ENCODE measurements around the gene TMEM178A.
"Not testable (repeated sequence)": the region's sequence is repeated elsewhere in the genome, so short reads cannot be mapped to it uniquely, and the experiment has no call there.

TMEM178A gene

DNA sequence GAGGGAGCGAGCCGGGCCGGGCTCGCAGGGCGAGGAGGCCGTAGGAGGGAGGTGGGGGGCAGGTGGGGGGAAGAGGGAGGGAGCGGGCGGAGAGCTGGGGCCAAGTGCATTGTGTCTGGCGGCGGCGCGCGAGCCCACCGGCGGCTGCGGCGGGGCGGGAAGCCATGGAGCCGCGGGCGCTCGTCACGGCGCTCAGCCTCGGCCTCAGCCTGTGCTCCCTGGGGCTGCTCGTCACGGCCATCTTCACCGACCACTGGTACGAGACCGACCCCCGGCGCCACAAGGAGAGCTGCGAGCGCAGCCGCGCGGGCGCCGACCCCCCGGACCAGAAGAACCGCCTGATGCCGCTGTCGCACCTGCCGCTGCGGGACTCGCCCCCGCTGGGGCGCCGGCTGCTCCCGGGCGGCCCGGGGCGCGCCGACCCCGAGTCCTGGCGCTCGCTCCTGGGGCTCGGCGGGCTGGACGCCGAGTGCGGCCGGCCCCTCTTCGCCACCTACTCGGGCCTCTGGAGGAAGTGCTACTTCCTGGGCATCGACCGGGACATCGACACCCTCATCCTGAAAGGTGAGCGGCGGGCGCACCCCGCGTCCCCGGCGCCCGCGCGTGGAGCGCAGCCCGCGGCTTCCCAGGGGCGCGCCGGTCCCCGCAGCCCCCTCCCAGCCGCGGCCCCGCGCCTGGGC is at the start of gene TMEM178A:
TMEM178A (plus strand) TSS at position 107 of the 680 bp plus-strand sequence; CDS start at position 165, 58 bp downstream.
- Mint-ChIP-seq H3K9me3 (no peaks in the 10 kb centered on the region), H3K4me1 (peaks cover 8% of the 10 kb centered on the region), H3K4me3 (peak within 1 kb of the TSS; percentile 76), H3K36me3 (ENCODE audit: low read depth) (no peaks in the 10 kb centered on the region), H3K27ac (no peak within 1 kb of the TSS), H3K27me3 (peaks cover 62% of the 10 kb centered on the region)
- ATAC-seq (peak; percentile 29), DNase-seq (peak; percentile 12)

DNA sequence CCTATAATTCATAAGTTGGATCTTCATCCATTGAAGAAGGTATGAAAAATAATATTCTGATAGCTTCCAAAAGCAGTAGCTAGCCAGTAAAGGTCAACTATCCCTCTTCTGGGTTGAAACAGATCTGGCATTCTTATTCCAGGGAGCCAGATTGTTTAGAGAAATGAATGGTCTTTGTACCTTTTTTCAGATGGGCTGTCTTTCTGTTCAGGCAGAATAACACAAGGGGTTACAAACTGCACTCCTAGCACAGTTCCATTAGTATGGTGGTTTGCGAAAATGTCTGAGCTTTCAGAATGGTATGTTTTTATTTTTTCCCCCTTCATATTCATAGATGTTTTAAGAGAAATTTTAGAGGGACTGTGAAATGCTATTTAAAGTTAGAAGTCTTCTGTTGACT is 47.5 kb upstream of the TMEM178A start:
- no peak overlapping the region for H3K27ac Mint-ChIP-seq
- peaks cover 6% of the 10 kb centered on the region for H3K4me1 Mint-ChIP-seq
- DNase-seq (no peak), ATAC-seq (no peak)
- H3K36me3 Mint-ChIP-seq (ENCODE audit: low read depth) = no peaks in the 10 kb centered on the region
- H3K4me3 Mint-ChIP-seq = no peak overlapping the region
- no peaks in the 10 kb centered on the region for H3K9me3 Mint-ChIP-seq
- H3K27me3 Mint-ChIP-seq = peaks cover 18% of the 10 kb centered on the region

GRCh38 chr2:39618736-39619135 is 47.0 kb upstream of the TMEM178A start:
- H3K27ac Mint-ChIP-seq = no peak overlapping the region

DNA sequence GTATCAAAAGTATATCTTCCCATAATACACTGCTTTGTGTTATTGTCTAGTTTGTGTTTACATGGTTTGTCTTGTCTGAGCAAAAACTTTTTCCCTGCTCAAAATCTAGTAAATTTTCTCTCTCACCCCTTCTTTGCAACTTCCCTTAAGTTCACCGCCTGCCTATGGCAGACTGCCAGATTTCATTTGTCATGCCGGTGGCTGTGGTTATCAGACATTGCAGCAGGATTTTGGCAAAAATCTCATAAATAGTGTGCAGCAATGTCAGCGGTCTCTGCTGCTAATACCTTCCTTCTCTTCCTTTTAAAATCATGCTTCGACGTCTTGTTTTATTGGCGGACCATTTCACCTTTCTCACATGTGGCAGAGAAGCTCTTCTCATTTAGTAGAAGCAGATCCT is 45.6 kb upstream of the TMEM178A start:
- H3K27me3 Mint-ChIP-seq = peaks cover 15% of the 10 kb centered on the region
- H3K9me3 Mint-ChIP-seq = no peaks in the 10 kb centered on the region
- peaks cover 6% of the 10 kb centered on the region for H3K4me1 Mint-ChIP-seq
- H3K4me3 Mint-ChIP-seq = no peak overlapping the region
- H3K36me3 Mint-ChIP-seq (ENCODE audit: low read depth) = no peaks in the 10 kb centered on the region
- DNase-seq (peak; percentile 27), ATAC-seq (no peak)
- no peak overlapping the region for H3K27ac Mint-ChIP-seq

More at GRCh38 chr2:39618736-39619135, 47.0 kb upstream of the TMEM178A start:
- Mint-ChIP-seq H3K4me1 (peaks cover 6% of the 10 kb centered on the region), H3K27me3 (peaks cover 18% of the 10 kb centered on the region), H3K4me3 (no peak overlapping the region), H3K9me3 (no peaks in the 10 kb centered on the region), H3K36me3 (ENCODE audit: low read depth) (no peaks in the 10 kb centered on the region)
- no peak for DNase-seq
- ATAC-seq = no peak

DNA sequence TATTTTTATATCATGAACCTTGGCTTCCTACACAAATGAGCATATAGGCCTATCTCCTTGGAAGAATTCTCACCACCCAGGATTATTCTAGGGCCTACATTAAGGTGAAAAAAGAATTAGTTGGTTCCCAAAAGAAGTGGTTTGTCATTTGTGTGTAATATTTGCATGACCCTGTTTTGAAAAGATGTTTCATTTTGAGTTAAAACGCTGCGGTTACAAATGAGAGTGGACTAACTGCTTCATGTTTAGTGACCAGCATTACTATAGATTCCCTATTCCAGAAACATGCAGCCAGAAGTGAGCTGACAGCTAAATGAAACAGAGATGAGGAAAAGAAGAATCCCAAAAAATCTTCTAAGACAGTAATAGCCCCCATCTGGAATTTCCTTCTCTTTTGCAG is 44.1 kb upstream of the TMEM178A start:
- Mint-ChIP-seq H3K27me3 (peaks cover 12% of the 10 kb centered on the region), H3K36me3 (ENCODE audit: low read depth) (no peaks in the 10 kb centered on the region), H3K4me3 (no peak overlapping the region), H3K27ac (no peak overlapping the region), H3K9me3 (no peaks in the 10 kb centered on the region), H3K4me1 (peaks cover 6% of the 10 kb centered on the region)
- ATAC-seq (no peak), DNase-seq (no peak)

- DNase-seq (no peak), ATAC-seq (no peak)
- Mint-ChIP-seq H3K4me1 (peaks cover 6% of the 10 kb centered on the region), H3K27ac (no peak overlapping the region), H3K36me3 (ENCODE audit: low read depth) (no peaks in the 10 kb centered on the region), H3K9me3 (no peaks in the 10 kb centered on the region), H3K4me3 (no peak overlapping the region), H3K27me3 (peaks cover 12% of the 10 kb centered on the region)
Measured at GRCh38 chr2:39622860-39623259, 42.9 kb upstream of the TMEM178A start.

- H3K36me3 Mint-ChIP-seq (ENCODE audit: low read depth) = no peaks in the 10 kb centered on the region
- H3K9me3 Mint-ChIP-seq = no peaks in the 10 kb centered on the region
- no peak overlapping the region for H3K27ac Mint-ChIP-seq
- H3K27me3 Mint-ChIP-seq = peaks cover 9% of the 10 kb centered on the region
- DNase-seq (no peak), ATAC-seq (no peak)
- peaks cover 6% of the 10 kb centered on the region for H3K4me1 Mint-ChIP-seq
- no peak overlapping the region for H3K4me3 Mint-ChIP-seq
Measured at GRCh38 chr2:39623917-39624316, 41.8 kb upstream of the TMEM178A start.

GRCh38 chr2:39625193-39625926 is 40.4 kb upstream of the TMEM178A start:
- H3K27me3 Mint-ChIP-seq = peaks cover 3% of the 10 kb centered on the region
- H3K36me3 Mint-ChIP-seq (ENCODE audit: low read depth) = no peaks in the 10 kb centered on the region
- DNase-seq (no peak), ATAC-seq (no peak)
- peaks cover 1% of the 10 kb centered on the region for H3K4me1 Mint-ChIP-seq
- no peak overlapping the region for H3K27ac Mint-ChIP-seq
- H3K9me3 Mint-ChIP-seq = no peaks in the 10 kb centered on the region
- H3K4me3 Mint-ChIP-seq = no peak overlapping the region

DNA sequence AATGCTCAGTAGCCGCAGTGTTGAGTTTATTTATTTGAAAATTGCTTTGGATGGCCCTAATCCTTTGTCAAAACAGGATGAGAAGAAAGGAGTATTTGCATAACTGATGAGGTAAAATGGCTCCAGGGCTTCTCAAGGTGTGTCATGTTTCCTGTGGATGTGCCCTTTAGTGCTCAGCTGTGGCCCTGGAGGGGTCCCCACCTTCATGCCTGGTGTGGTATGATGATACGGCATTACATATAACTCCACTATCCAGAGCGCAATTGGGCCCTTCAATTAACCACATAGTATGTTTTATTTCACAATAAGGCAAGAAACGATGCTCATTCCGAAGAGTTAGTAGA is 39.8 kb upstream of the TMEM178A start:
- no peaks in the 10 kb centered on the region for H3K4me1 Mint-ChIP-seq
- ATAC-seq (no peak), DNase-seq (no peak)
- H3K27ac Mint-ChIP-seq = no peak overlapping the region
- peaks cover 1% of the 10 kb centered on the region for H3K27me3 Mint-ChIP-seq
- H3K4me3 Mint-ChIP-seq = no peak overlapping the region
- no peaks in the 10 kb centered on the region for H3K36me3 Mint-ChIP-seq (ENCODE audit: low read depth)
- no peaks in the 10 kb centered on the region for H3K9me3 Mint-ChIP-seq

DNA sequence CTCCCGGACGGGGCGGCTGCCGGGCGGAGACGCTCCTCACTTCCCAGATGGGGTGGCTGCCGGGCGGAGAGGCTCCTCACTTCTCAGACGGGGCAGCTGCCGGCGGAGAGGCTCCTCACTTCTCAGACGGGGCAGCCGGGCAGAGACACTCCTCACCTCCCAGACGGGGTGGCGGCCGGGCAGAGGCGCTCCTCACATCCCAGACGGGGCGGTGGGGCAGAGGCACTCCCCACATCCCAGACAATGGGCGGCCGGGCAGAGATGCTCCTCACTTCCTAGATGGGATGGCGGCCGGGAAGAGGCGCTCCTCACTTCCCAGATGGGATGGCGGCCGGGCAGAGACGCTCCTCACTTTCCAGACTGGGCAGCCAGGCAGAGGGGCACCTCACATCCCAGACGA is 37.4 kb upstream of the TMEM178A start:
- not testable (repeated sequence) for H3K36me3 Mint-ChIP-seq (ENCODE audit: low read depth); H3K9me3 Mint-ChIP-seq; H3K27ac Mint-ChIP-seq; H3K4me3 Mint-ChIP-seq; H3K4me1 Mint-ChIP-seq; ATAC-seq; DNase-seq; H3K27me3 Mint-ChIP-seq

- H3K36me3 Mint-ChIP-seq (ENCODE audit: low read depth) = no peaks in the 10 kb centered on the region
- no peak for ATAC-seq
Measured at GRCh38 chr2:39629646-39630045, 36.1 kb upstream of the TMEM178A start.

GRCh38 chr2:39631256-39631655 is 34.5 kb upstream of the TMEM178A start:
- DNase-seq (no peak), ATAC-seq (no peak)
- H3K4me1 Mint-ChIP-seq = no peaks in the 10 kb centered on the region
- no peak overlapping the region for H3K27ac Mint-ChIP-seq
- no peaks in the 10 kb centered on the region for H3K36me3 Mint-ChIP-seq (ENCODE audit: low read depth)
- H3K9me3 Mint-ChIP-seq = no peaks in the 10 kb centered on the region
- H3K27me3 Mint-ChIP-seq = peaks cover 5% of the 10 kb centered on the region
- no peak overlapping the region for H3K4me3 Mint-ChIP-seq

More at GRCh38 chr2:39629646-39630045, 36.1 kb upstream of the TMEM178A start:
- H3K27me3 Mint-ChIP-seq = no peaks in the 10 kb centered on the region
- DNase-seq = no peak
- no peak overlapping the region for H3K27ac Mint-ChIP-seq
- no peak overlapping the region for H3K4me3 Mint-ChIP-seq
- no peaks in the 10 kb centered on the region for H3K4me1 Mint-ChIP-seq
- no peaks in the 10 kb centered on the region for H3K9me3 Mint-ChIP-seq

DNA sequence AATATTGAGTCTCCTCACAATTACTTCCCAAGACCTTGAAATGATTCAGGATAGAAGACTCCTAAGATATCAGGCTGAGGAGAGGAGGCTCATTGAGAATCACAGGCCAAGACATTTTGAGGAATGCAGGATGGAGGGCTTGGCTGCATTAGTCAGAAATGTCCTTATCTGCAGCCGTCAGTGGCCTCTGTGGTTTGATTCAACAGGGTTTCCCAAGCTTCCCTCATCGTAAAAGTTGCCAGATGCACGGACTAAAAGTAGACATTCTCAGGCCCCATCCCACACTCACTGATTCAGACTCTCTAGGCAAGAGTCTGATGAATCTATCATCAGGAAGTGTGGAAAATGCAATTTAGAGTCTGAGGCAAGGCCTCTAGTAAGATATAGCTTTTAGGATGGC is 34.0 kb upstream of the TMEM178A start:
- ATAC-seq = no peak

DNA sequence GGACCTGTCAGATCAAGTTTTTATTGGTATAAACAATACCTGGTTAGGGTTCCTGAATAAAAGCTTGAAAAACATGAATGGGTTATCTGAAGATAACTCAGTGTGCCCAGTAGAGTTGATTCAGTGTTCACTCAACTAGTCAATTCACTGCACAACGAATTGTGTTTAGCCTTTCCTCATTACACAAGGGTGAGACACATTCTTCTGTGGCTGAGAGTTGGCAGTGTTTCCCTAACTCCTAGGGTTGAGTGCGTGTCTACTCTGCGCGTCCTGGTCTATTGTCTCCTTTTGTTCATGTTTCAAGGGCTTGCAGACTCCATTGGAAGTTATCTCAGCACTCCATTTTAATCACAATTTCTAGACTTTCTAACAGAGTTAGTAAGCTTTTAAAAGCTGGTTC is 32.8 kb upstream of the TMEM178A start:
- Mint-ChIP-seq H3K4me1 (no peaks in the 10 kb centered on the region), H3K9me3 (no peaks in the 10 kb centered on the region), H3K36me3 (ENCODE audit: low read depth) (no peaks in the 10 kb centered on the region), H3K4me3 (no peak overlapping the region), H3K27me3 (peaks cover 6% of the 10 kb centered on the region), H3K27ac (no peak overlapping the region)
- DNase-seq (no peak), ATAC-seq (no peak)

More for the DNA sequence above, 34.0 kb upstream of the TMEM178A start:
- DNase-seq = no peak
- H3K4me1 Mint-ChIP-seq = no peaks in the 10 kb centered on the region
- peaks cover 6% of the 10 kb centered on the region for H3K27me3 Mint-ChIP-seq
- H3K4me3 Mint-ChIP-seq = no peak overlapping the region
- H3K36me3 Mint-ChIP-seq (ENCODE audit: low read depth) = no peaks in the 10 kb centered on the region
- H3K9me3 Mint-ChIP-seq = no peaks in the 10 kb centered on the region
- no peak overlapping the region for H3K27ac Mint-ChIP-seq

DNA sequence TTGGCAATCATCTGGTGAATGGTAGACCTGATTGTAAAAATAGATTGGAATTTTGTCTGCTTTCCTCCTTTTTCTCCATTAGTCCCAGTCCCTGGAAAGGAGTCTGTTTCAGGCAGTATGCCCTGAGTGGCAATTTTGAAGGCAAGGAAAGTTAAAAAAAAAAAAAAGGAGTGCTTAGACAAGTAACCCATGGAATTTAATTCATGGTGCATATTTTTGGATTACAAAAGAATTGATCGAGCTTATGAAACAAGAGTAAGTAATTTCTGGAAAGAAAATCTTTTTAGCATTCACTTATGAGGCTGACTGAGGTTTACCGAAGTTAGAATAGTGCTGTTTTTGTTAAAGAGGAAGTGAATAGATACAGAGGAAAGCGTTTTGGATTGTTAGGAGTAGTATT is 29.4 kb upstream of the TMEM178A start:
- no peaks in the 10 kb centered on the region for H3K4me1 Mint-ChIP-seq
- ATAC-seq (no peak), DNase-seq (no peak)
- H3K9me3 Mint-ChIP-seq = no peaks in the 10 kb centered on the region
- H3K27ac Mint-ChIP-seq = no peak overlapping the region
- no peak overlapping the region for H3K4me3 Mint-ChIP-seq
- H3K36me3 Mint-ChIP-seq (ENCODE audit: low read depth) = no peaks in the 10 kb centered on the region
- H3K27me3 Mint-ChIP-seq = peaks cover 6% of the 10 kb centered on the region
